Stimulated activated CD4-positive, alpha-beta T cell treated with anti-CD3 and anti-CD28 coated beads, Interleukin-2, amount 100 ng/mL, for 48 hours (primary cell): Measurements from ENCODE around the gene ZBTB16.
A peak's percentile ranks its signal among the peaks of the same experiment; 100 is the strongest.

Source experiments
- DNase-seq, 2 donors: peaks; one replicate each; pipeline ENCODE4 v3.0.0-alpha.2; 2020

Gene ZBTB16

DNA sequence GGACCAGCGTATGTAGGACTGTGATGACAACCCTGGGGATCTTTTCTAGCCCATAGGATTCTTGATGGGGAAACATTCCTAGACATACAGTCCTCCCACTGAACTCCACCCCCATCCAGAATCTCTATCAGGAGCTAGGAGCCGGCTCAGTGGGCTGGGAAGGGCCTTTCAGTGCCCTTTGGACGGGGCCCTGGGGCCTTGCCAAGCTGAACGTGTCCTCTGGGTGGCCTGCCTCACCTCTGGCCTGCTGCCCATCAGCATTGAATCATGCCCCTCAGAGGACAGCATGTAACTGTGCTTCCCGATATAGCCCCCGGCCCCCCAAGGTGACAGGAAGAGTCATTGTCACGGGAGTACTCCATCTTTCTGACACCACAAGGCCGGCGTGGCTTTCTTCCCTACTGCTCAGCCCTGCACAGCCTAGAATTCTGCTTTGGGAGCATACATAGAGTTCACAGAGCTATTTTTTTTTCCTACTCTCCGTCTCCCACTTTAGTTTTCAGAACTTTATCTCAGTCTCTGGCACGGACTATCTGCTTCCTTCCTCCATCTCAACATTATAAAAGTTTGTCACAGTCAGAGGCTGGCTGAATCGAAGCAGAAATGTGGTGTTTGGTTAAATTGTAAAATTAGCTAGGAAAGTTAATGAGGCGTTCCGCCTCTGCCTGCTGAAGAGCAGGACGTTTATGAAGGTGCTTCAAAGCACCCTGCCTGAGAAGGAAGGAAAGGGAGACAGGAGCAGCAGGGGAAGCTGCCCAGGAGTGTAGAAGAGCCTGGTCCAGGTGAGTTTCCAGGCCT is 111.9 kb downstream of the ZBTB16 start:
- no peak for DNase-seq

DNA sequence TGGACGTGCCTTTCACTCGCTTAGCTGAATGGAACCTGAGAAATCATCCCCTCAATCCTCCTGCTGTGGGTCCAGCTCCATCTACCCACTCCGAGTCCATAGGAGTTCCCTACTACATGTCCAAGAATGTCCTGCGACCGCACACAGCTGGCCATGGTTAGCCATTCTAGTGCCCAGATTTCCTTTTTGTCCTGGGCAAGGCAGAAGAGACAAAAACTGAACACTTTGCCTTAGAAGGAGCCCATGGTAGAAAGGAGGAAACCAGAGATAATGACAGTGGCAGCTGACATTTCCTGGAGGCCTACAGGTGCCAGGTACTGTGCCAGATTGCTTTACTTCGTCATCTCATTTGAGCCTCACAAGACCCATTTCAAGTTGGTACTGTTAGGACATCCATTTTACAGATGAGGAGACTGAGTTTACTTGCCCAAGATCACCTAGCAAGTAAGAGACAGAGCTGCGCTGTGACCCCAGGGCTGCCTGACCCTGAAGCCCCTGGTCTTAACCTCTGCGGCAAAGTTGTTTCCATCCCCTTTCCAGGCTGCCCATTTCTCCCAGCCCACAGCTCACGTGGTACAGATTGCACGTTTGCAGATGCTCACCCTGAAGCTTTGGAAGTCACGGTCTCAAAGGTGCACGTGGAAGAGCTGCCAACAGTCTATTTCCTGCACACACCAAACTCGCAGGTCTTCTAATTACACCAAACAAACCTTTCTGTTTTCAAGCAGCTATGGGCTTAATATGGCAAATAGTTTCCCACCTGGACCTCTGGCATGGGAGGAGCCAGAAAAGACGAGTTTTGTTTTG is 112.7 kb downstream of the ZBTB16 start:
- no peak for DNase-seq

DNA sequence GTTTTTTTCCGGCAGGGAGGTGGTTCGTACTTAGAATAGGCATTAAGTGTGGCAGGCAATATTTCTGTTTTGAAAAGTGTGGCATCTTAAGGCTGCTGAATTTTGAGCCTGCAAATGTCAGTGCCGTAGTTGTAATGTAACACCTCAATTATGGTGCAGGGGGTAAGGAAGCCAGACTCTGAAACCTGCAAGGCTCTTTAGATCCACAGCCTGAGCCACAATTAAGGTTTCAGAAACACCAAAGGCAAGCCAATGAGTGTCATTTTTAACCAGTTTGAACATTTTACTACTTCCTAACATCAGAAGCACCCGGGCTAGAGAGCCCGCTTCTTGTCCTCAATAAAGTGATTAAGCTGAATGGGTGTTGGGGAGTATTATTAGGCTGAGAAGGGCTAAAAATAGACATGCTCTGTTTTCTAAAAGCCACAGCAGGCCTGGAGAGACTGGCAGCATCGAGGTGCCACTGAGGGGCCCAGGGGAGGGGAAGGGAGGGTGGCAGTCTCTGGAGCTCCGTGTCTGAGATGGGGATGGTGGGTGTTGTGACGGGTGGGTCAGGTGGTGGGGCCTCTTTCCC is 113.4 kb downstream of the ZBTB16 start:
- DNase-seq: no peak

DNA sequence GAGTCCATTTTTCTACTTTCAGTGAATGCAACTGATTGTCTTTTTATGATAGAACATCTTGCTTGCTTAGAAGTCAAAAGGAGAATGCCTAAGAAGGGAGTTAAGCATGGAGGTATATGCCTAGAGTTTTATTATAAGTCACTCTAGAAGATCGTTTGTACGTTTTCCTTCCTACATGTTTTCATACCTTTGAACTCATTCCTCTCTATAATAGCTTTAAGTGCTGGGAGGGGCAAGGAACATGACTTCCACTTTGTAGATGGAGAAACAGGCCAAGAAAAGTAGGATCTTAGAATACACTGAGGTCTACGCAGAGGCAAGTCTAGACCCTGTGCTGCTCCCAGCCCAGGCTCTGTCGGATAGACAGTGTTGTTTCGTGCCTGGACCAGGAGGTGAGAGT is 114.3 kb downstream of the ZBTB16 start:
- no peak for DNase-seq

DNA sequence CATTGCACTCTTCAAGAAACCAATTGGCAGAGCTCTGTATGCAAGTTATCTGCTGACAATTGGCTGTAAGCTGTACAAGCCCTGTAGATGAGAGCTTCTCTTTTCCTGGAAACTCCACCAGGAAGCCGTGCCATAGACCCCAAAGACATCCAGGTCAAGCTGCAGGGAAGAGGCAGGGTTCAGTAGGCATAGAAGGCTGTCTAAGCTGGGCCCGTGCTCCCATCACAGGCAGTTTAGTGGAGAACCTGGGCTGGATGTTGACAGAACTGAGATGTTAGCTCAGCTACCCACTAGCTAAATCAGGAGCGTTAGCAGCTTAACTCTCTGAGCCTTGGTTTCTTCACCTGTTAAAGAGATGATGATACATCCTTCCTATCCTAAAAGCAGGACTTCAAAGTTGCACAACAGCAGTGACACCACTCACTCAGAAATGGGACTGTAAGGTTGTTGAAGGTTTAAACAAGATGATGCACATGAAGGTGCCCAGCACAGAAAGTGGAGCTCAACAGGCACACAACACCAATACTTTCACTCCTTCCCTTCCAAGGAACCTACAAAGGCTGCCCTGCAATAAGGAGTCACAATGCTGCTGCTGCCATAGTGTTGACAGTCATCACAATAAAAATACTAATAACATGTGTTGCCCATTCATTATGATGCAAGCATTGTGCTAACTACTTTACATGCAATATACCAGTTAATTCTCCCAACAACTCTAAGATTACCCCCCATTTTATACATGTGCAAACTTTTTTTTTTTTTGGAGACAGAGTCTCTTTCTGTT is 115.4 kb downstream of the ZBTB16 start:
- no peak for DNase-seq

DNA sequence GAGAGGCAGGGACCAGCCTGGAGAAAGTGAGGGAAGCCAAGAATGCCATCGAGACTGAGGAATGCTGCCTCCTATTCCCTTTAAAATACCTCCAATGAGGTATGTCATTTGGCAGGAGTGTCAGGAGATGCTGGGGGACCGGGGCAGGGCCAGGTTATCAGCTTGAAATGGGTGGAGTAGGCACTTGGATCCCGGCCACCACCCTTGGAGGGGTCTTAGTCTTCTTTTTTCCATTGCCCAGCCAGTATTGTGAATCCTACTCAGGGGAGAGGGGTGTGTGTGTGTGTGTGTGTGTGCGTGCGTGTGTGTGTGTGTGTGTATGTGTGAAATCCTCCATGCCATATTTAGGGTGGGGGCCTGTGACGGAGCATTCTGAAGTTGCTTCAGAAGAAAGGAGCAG is 116.2 kb downstream of the ZBTB16 start:
- DNase-seq: no peak

DNA sequence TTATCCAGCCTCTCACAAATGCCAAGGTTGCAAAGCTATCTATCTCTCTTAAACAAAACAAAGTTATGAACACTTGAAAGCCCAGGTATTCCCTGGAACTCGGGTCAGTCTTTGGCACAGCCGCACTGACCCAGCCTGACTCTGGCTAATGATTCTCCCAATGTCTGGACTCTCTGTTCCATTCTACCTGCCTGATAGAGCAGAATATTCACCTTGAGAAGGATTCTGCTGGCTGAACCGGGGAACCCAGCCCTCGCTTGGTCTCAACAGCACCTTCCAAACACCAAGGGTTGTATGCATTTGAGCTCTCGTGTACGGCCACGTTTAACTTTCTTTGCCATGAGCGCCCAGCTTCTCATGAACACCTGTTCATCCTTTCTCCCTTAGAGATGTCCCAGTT is 116.8 kb downstream of the ZBTB16 start:
- DNase-seq: no peak

DNA sequence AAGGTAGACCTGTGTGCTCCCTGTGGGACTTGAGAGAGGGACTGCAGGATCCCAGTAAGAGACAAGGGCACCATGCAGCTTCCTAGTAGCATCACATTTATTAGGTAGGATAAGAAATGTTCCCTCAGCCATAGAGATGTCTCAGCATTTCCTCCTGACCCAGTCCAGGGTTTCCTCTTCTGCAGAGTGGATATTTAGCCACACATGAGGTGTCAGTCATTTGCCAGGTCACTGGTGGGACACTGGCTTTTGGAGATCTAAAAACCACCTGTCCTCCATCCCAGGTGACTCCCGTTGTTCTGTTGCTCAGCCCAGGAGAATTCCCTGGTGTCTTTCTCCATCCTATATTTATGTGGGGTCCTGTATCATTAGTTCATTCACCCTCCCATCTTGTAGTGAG is 119.1 kb downstream of the ZBTB16 start:
- DNase-seq: no peak

DNA sequence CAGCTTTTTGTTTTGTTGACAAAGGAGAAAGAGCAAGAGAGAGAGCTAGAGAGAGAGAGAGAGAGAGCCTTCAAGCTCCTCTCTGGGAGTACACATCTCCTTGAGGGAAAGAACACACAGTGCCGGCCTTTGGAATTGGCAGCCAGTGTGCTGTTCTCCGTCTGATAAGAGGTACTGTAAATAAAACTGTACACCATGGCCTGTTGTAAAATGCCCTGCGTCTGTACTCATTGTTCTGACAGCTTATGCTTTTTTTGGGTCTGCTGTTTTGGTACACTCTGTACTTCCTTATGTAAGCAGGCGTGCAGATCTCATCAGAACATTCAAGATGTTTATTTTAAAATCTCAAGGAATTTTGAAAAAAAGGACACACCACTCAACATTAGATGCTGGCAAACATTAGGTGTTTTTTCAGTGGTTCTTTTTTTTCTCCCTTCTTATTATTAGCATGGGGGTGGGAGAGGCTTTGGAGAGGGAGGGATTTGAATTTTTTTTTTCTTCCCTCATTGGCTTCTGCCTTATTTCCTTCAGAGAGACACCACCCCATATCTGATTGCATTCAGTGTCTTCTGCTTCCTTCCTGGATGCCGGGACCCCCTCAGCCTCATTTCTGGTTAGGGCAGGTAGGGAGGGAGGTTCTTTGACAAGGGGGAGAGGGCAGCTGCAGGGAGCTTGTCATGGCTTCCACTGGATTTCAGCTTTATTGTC is 119.9 kb downstream of the ZBTB16 start:
- DNase-seq: no peak

DNA sequence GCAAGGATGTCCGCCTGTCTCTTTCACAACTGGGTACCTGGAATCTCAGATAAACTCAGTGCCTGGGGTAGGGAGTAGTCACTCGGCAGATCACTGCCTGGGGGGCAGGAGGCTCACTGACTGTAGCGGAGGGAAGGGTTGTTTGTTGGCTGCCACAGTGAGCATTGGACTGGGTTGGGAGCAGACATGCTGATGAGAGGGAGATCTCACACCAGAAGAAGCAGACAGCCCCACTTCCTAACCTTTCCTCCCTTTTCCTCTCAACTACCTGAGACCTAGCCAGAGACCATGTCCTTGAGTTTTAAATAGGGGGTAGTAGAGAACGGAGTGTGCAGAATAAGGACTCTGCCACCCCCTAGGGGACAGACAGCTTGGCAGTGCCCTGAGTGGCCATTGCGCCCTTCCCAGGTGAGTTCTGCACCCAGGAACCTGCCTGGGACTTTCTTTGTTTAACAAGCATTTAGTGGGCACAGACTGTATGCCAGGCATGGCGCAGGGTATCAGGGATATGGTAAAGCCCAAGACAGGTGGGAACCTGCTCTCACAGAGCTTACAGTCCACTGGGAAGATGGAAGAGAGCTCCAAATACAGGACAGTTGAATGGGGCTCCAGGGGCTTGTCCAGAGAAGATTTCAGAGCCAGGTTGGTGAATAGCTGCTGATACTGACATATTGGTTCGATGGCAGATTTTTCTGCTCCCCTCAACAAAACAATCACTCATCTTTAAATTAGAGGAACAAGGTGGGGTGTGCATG is 121.0 kb downstream of the ZBTB16 start:
- no peak for DNase-seq

DNA sequence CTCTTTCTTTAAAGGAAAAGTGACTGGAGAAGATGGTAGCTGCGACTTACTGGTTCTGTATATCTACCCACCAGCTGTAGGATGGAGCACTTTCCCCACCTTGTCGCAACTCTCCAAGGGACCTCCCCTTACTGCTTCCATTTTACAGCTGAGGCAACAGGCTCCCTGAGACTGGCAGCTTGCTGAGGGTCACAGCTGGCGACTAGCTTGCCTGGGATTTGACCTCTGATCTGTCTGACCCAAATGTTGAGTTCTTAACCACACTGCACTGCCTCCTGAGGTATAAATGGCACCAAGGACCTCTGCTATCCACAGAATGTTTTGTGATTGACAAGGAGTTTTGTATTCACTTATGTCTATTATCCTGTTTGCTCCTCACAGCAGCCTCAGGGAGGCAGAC is 121.7 kb downstream of the ZBTB16 start:
- DNase-seq: no peak

DNA sequence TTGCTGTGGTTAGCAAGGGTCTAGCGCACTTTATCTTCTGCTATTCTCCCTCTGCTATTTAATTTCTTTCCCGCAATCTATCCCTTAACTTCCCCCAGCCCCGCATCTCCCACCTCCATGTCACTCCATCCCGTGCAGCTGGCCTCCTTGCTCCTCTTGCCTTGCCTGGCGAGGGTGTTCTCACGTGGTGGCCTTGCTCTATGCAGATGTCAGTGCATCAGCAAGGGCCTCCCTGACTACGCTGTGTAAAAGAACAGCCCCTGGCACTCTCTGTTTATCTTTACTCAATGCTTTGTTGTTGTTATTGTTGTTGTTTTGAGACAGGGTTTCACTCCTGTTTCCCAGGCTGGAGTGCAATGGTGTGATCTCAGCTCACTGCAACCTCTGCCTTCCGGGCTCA is 122.2 kb downstream of the ZBTB16 start:
- no peak for DNase-seq

DNA sequence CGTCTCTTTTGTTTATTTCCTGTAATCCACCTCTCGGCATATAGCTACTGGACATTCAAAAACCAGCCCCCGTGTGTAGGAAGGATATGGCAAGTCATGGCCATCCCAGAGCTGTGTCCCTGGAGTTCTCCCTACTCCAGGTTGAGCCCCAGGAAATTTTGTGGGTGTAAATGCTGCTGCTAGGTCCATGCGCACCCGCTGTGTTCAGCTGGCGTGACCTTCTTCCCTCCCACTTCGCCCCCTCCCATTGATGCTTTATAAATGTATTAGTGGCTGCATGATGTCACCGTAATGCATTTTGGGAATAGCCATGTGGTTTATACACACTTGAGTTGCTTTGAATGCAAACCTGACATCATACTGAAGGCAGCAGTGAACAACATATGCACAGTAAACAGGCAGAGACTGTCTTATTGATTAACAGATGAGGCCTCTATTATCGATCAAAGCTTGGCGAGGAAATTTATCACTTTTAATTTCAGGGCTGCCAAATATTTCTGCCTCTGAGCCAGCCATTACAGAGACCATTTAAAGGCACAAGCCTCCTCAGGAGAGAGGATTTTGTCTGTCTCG is 123.0 kb downstream of the ZBTB16 start:
- no peak for DNase-seq

DNA sequence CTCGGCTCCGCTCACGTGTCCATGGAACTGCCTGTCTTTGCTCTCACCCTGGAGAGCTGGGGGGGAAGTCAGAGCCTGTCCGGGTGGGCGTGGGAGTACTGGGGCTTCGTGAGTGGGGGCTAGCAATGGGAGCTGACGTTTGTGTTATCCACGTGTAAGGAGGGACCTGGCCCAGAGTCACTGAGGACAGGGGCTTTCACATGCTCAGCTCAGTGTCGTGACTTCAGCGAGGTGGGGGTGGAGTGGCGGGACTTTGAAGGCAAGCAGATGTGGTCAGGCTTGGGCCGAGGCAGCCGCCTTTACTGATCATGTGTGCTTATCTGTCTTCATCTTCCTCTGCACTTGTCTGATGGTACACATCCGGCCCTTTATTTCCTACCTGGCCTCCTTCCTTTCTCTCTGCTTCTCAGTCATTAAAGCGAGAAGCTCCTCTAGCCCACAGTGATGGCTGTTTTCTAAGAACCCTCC is 123.6 kb downstream of the ZBTB16 start:
- peak; percentile 24 to 30 for DNase-seq

DNA sequence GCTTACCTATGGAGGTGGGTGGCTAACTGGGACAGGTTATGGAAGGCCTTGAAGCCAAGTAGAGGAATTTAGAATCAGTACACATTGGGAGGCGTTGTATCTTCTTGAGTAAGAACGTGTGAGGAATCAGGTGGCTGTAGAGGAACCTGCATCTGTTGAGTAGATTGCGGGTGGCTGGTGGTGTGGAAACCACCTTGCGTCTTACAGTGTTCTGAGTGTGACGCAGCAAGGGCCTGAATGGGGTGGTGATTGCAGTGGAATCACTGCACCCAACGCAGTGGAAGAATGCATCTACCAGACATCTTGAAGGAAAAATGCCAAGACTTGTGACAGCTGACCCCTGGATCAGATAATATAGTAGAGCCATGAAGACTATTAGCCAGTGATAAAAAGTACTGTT is 125.9 kb downstream of the ZBTB16 start:
- DNase-seq: no peak

DNA sequence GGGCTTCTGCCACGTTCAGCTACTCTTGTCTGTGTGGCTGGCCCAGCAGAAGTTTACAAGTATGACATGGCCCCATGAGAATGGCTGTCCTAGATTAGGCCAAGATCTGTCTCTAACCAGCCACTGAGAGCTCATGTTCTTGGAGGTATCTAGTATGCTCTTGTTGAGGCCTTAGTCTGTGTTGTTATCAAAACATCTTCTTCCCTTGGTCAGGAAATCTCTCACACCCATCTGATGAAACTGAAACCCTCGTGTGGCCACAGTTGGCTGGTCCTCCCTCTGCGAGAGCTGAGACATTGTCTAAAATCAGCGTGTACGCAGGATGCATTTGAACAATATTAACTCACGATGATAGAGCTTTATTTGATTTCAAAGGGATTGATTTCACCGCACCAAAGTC is 127.7 kb downstream of the ZBTB16 start:
- DNase-seq: no peak

DNA sequence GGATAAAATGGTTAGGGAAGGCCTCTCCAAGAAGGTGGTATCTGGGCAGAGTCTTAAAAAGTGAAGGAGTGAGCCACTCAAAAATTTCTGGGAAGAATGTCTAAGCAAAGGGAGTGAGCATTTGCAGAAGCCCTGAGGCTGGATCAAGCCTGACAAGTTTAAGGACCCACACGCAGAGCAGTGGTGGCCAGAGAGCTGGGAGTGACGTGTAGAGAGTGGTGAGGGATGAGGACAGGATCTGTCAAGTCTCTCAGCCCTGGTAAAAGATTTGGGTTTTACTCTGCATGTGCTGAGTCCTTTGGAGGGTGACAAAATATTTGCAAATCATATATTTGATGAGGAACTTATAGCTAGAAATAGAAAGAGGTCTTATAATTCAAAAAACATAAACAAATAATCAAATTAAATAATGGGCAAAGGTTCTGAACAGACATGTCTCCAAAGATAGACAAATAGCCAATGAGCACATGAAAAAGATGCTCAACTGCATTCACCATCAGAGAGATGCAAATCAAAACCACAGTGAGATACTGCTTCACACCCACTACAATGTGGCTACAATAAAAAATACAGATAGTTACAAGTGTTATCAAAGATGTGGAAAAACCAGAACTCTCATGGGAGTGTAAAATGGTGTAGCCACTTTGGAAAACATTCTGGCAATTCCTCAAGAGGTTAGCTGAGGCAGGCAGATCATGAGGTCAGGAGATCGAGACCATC is 129.5 kb downstream of the ZBTB16 start:
- no peak for DNase-seq

DNA sequence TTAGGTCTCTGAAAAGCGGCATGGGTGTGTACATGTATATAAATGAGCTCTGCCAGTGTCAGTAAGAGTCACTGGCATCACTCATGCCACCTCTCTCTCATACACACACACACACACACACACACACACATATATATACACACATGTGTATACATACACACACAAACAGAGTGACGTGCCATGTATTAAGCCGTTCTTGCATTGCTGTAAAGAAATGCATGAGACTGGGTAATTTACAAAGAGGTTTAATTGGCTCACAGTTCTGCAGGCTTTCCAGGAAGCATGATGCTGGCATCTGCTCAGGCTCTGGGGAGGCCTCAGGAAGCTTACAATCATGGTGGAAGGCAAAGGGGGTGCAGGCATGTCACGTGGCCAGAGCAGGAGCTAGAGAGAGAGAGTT is 131.1 kb downstream of the ZBTB16 start:
- DNase-seq: no peak

DNA sequence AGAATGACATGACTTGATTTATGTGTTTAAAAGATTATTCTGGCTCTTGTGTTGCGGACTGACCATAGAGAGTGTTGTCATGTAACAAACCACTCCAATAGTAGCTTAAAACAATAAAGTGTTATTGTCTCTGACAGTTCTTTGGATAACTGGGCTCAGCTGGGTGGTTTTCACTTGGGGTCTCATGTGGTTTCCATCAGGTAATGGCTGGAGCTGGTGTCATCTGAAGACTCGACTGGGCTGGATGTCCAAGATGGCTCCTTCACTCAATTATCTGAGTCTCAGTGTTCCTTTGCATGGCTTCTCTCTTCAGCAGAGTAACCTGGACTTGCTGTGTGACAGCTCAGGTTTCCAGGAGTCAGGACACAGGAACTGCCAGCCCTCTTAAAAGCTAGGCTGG is 132.4 kb downstream of the ZBTB16 start:
- no peak for DNase-seq

DNA sequence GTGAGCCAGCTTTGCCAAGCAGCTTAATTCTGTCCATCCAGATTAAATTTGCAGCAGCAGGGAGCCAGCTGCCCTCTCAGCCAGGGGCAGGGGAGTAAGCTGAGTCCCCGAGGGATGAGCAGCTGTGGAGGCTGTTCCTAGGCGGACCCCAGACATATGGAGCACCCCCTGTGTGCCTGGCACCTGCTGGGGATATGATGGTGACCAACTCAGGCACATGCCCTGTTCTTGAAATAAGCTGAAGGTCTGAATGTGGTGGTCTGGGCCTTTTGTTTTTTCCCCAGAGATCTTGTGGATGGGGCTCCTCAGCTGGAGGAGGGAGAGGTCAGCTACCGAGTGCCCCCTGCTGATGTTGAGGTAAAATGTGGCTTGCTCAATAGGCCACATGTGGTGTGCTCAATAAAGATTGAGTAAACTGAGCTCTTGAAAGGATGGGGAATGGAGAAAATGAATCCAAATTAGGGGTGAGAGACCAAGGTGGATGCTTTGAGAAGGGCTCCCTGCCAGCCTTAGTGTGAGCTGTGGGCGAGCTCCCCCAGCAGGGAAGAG is 133.4 kb downstream of the ZBTB16 start:
- DNase-seq: no peak
